ENCODE results near the gene PCSK6. TPM values are rescaled to one million over a fixed set of nuclear protein-coding genes. Genes with fewer than 3 reads are reported as not detected.

PCSK6 gene
- total and polyA plus RNA-seq, 7 donors, result 2.9 to 10.3 (median 6.4) TPM

DNA sequence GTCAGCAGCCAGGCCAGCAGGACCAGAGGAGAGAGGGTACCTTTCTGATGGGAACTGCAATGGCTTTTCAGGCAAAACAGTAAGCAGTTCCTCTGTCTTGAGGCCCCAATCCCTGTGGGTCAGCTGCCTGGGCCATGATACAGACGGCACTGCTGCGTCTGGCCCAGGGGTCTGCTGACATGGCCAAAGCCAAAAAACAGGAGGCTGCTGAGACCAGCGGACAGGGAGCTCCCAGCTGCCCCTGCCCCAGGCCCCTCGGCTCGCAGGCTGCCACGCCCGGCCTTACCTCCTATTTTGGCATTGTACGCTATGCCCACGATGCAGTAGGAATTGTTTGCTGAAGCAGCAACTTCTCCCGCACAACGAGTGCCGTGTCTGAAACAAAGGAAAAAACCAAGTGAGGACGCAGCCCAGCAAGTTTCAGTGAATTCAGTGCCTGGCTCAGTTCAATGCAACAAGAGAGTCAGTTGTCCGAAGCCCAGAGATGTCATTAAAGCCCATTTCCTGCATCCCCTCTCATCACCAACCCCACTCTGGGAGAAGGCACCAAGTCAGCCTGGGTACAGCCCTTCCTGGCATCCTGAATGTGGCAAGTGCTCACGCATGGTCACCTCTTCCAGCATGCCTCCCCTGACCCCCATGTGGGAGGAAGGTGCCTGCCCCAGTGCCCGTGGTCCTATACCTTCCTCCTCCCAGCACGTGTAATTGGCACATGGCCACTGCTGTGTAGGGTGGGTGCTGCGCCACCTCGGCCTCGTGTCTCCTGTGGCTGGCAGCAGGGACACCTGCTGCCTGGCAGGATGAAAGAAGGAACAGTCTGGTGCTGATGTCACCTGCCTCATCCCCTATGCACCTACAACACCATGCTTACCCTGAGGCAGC lies 61.7 kb downstream of the PCSK6 start:
- Histone ChIP-seq H3K36me3 (no peaks in the 10 kb centered on the region), H3K27ac (no peak overlapping the region), H3K27me3 (no peaks in the 10 kb centered on the region), H3K4me1 (no peaks in the 10 kb centered on the region), H3K4me3 (no peak overlapping the region), H3K9me3 (peaks cover 0 to 2% (median 0%) of the 10 kb centered on the region in 4 donors)
- DNase-seq, result no peak
- intact Hi-C loops (cut with DNase I), result no loop called here
- WGBS, 2 donors, result 89 to 93% methylated on average over 20 of the region's 20 CpGs
- TF ChIP-seq EP300 (IDR thresholded peaks at IDR 0.05), result no peak
- TF ChIP-seq POLR2A (IDR thresholded peaks at IDR 0.05), result no peak
- TF ChIP-seq, protein P1, sequence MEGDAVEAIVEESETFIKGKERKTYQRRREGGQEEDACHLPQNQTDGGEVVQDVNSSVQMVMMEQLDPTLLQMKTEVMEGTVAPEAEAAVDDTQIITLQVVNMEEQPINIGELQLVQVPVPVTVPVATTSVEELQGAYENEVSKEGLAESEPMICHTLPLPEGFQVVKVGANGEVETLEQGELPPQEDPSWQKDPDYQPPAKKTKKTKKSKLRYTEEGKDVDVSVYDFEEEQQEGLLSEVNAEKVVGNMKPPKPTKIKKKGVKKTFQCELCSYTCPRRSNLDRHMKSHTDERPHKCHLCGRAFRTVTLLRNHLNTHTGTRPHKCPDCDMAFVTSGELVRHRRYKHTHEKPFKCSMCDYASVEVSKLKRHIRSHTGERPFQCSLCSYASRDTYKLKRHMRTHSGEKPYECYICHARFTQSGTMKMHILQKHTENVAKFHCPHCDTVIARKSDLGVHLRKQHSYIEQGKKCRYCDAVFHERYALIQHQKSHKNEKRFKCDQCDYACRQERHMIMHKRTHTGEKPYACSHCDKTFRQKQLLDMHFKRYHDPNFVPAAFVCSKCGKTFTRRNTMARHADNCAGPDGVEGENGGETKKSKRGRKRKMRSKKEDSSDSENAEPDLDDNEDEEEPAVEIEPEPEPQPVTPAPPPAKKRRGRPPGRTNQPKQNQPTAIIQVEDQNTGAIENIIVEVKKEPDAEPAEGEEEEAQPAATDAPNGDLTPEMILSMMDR (IDR thresholded peaks at IDR 0.05), result no peak
- TF ChIP-seq POLR2AphosphoS5 (IDR thresholded peaks at IDR 0.05), result no peak

DNA sequence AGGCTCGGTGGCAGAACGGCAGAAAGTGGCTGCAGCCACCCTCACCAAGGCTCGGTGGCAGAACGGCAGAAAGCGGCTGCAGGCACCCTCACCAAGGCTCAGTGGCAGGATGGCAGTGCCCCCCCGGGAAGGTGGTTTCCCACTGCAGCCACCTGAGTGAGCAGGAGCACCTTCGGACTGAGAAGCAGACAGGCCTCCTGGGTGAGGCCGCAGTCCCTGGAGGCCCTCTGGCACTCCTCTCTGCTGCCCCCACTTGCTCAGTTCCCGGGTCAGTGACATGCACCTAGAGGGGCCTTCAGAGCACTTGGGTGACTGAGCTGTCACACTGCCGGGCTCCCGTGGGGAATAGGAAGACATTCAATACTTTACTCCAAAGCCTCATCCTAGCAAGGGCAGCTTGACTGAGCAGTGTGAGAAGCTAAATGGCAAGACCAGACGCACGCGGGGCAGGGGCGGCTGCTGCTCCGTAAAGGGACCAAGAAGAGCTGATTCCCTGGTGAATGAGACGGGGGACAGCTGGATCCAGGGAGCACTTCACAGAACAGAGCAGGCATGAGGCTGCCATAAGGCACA lies 62.7 kb downstream of the PCSK6 start:
- no peak overlapping the region for H3K27ac ChIP-seq
- WGBS, 2 donors, result 88 to 90% methylated on average over 17 of the region's 17 CpGs
- H3K36me3 ChIP-seq, result no peaks in the 10 kb centered on the region
- peaks cover 0 to 4% (median 0%) of the 10 kb centered on the region in 4 donors for H3K9me3 ChIP-seq
- H3K27me3 ChIP-seq, result no peaks in the 10 kb centered on the region
- intact Hi-C loops (cut with DNase I), result no loop called here
- H3K4me1 ChIP-seq, result no peaks in the 10 kb centered on the region
- no peak for DNase-seq
- no peak overlapping the region for H3K4me3 ChIP-seq
- TF ChIP-seq, protein P1 (IDR thresholded peaks at IDR 0.05), result no peak
- no peak for TF ChIP-seq POLR2A (IDR thresholded peaks at IDR 0.05)
- no peak for TF ChIP-seq POLR2AphosphoS5 (IDR thresholded peaks at IDR 0.05)
- no peak for TF ChIP-seq EP300 (IDR thresholded peaks at IDR 0.05)

DNA sequence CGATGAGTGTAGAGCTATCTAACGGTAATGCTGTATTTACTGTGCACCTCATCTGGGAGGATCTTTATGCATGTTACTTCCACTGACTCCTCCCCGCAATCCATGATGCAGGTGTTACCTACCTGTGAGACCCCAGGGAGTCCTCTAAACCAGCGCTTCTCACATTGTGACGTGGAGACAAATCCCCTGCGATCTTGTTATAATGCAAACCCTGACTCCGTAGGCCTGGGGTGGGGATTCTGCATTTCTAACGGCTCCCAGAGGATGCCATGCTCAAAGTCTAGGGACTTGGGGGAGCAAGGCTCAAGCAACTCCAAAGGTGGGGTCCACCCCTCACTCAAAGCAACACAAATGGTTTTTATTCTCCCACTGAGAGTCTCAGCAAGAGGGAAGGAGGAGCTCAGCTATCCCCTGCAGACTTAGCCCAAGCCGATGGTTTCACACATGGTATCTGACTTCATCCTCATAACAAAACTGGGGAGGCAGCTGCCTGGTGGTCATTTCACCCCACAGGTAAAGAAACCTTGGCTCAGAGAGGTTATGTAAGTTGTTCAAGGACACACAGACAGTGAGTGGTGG lies 63.6 kb downstream of the PCSK6 start:
- H3K4me3 ChIP-seq, result no peak overlapping the region
- 84 to 94% methylated on average over 9 of the region's 9 CpGs for WGBS, 2 donors
- intact Hi-C loops (cut with DNase I), result no loop called here
- H3K27me3 ChIP-seq, result no peaks in the 10 kb centered on the region
- no peaks in the 10 kb centered on the region for H3K4me1 ChIP-seq
- H3K36me3 ChIP-seq, result no peaks in the 10 kb centered on the region
- no peak overlapping the region for H3K27ac ChIP-seq
- DNase-seq, result no peak
- peaks cover 0 to 4% (median 0%) of the 10 kb centered on the region in 4 donors for H3K9me3 ChIP-seq
- TF ChIP-seq, protein P1 (IDR thresholded peaks at IDR 0.05), result no peak
- TF ChIP-seq POLR2A (IDR thresholded peaks at IDR 0.05), result no peak
- no peak for TF ChIP-seq EP300 (IDR thresholded peaks at IDR 0.05)
- no peak for TF ChIP-seq POLR2AphosphoS5 (IDR thresholded peaks at IDR 0.05)

DNA sequence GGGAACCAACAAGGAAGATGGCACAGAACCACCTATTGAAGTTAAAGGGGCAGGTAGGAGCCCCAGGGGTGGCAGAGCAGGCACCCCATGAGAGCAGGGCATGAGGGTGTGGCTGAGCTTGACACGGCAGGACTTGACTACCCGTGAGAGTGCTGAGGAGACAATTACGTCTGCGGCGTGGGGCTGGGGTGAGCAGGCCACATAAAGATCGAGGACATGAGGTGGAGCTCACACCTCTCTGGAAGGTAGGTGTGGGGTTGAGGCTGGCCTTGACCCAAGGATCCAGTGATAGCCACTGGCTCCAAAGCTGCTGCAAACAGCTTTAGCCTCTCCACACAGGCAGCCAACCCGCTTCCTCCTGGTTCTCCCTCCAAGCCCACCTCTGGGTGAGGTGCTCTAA lies 64.5 kb downstream of the PCSK6 start:
- 90% methylated on average over 7 of the region's 7 CpGs for WGBS, 2 donors
- Histone ChIP-seq H3K4me1 (no peaks in the 10 kb centered on the region), H3K27ac (no peak overlapping the region), H3K27me3 (no peaks in the 10 kb centered on the region), H3K4me3 (no peak overlapping the region), H3K36me3 (no peaks in the 10 kb centered on the region), H3K9me3 (peaks cover 0 to 4% (median 0%) of the 10 kb centered on the region in 4 donors)
- no peak for TF ChIP-seq POLR2AphosphoS5 (IDR thresholded peaks at IDR 0.05)
- TF ChIP-seq EP300 (IDR thresholded peaks at IDR 0.05), result no peak
- TF ChIP-seq, protein P1 (IDR thresholded peaks at IDR 0.05), result no peak
- TF ChIP-seq POLR2A (IDR thresholded peaks at IDR 0.05), result no peak
- DNase-seq, result no peak
- intact Hi-C loops (cut with DNase I), result no loop called here

Measured in sigmoid colon (tissue), 7 donors.